Right lobe of liver (tissue), 4 donors: ENCODE results near the gene MICU1.

Experiments used
- POLR2A ChIP-seq: fragments of 450-650 bp; IDR thresholded peaks from one replicate; pipeline ENCODE4 v1.6.1; 2017; ENCODE audit warnings: antibody characterized with exemption, mild to moderate bottlenecking
- TF ChIP-seq, protein P1 (sequence below), 4 donors: fragments of 200-600 bp in 3 of 4; fragments of 450-650 bp in 1 of 4; IDR thresholded peaks; one replicate each; pipeline versions ENCODE4 v1.5.1 to v1.8.0; 2016 to 2022; ENCODE audit warnings: antibody characterized with exemption in 4 of 4, mild to moderate bottlenecking in 2 of 4
- donor health status: DM: no; HTN: no; CAD: no.
- donor health status: DM: no; HTN: no; CAD: no.
- donor health status: DM: no; HTN: yes; CAD: no.

DNA sequence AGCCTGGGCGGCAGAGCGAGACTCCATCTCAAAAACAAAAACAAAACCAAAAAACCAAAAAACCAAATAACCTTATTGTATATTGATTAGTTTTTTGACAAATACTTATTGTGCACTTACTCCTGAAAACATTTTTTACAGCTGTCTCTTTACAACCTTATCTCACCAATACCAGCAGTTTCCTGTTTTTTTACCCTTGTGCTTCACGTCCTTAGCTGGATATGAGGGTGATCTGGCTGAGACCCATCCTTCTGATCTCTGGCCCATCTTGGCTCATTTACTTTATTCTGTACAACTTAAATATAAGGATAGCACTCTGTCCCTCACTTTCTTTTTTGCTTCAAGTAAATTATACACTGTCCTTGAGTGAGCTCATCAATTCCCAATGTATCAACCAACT is 166.6 kb downstream of the MICU1 start:
- TF ChIP-seq, protein P1, sequence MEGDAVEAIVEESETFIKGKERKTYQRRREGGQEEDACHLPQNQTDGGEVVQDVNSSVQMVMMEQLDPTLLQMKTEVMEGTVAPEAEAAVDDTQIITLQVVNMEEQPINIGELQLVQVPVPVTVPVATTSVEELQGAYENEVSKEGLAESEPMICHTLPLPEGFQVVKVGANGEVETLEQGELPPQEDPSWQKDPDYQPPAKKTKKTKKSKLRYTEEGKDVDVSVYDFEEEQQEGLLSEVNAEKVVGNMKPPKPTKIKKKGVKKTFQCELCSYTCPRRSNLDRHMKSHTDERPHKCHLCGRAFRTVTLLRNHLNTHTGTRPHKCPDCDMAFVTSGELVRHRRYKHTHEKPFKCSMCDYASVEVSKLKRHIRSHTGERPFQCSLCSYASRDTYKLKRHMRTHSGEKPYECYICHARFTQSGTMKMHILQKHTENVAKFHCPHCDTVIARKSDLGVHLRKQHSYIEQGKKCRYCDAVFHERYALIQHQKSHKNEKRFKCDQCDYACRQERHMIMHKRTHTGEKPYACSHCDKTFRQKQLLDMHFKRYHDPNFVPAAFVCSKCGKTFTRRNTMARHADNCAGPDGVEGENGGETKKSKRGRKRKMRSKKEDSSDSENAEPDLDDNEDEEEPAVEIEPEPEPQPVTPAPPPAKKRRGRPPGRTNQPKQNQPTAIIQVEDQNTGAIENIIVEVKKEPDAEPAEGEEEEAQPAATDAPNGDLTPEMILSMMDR (IDR thresholded peaks at IDR 0.05), result no peak
- TF ChIP-seq POLR2A, result no peak
